Testis (tissue), 2 donors: Measurements from ENCODE around the gene MS4A6E.

Source experiments
- POLR2A ChIP-seq: fragments of 450-650 bp; IDR thresholded peaks from one replicate; pipeline ENCODE4 v1.6.1; 2017; ENCODE audit warnings: antibody characterized with exemption, mild to moderate bottlenecking, moderate library complexity
- TF ChIP-seq, protein P1 (sequence below), 3 experiments: fragments of 450-650 bp in 2 of 3; fragments of 200-600 bp in 1 of 3; sonication (generic) in 1 of 3; IDR thresholded peaks; one replicate each; pipeline ENCODE4 v1.5.1; 2016 to 2019; ENCODE audit warnings: antibody characterized with exemption in 3 of 3, mild to moderate bottlenecking in 2 of 3, moderate library complexity in 1 of 3

GRCh38 chr11:60357771-60358170 is 30.7 kb downstream of the MS4A6E start:
- TF ChIP-seq, protein P1, sequence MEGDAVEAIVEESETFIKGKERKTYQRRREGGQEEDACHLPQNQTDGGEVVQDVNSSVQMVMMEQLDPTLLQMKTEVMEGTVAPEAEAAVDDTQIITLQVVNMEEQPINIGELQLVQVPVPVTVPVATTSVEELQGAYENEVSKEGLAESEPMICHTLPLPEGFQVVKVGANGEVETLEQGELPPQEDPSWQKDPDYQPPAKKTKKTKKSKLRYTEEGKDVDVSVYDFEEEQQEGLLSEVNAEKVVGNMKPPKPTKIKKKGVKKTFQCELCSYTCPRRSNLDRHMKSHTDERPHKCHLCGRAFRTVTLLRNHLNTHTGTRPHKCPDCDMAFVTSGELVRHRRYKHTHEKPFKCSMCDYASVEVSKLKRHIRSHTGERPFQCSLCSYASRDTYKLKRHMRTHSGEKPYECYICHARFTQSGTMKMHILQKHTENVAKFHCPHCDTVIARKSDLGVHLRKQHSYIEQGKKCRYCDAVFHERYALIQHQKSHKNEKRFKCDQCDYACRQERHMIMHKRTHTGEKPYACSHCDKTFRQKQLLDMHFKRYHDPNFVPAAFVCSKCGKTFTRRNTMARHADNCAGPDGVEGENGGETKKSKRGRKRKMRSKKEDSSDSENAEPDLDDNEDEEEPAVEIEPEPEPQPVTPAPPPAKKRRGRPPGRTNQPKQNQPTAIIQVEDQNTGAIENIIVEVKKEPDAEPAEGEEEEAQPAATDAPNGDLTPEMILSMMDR (IDR thresholded peaks at IDR 0.05): no peak
- TF ChIP-seq POLR2A: no peak
